NCI-H82 (cell line): Measurements from ENCODE around the gene NUP43.
A peak's percentile ranks its signal among the peaks of the same experiment; 100 is the strongest.
"Not testable (repeated sequence)": the region's sequence is repeated elsewhere in the genome, so short reads cannot be mapped to it uniquely, and the experiment has no call there.

Experiments used
- DNase-seq: peaks from one replicate; lab custom pipeline; 2025; lab: John Stamatoyannopoulos, UW

Gene NUP43

DNA sequence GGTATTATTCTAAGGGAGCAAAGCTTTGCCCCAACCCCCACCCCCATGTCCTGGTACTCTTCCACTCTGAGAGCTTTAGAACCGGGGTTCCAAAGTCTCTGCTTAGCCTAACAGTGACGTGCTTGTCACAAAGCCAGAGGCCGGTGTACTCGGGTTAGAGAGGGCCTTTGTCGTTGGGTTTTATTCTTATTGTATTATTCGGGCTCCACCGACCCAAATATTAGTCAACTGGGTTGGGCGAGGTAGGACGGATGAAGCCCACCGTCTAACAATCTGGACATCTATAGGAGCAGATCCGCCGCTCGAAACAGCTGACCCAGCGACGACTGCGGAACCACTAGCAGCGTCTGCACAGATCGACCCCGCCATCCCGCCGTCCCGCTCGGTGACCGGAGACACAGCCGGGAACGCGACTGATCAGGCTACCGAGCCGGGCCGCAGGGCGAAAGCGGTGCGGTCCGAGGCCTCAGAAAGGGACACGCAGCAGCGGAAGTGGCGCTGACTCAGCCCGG, 2.8 kb upstream of the NUP43 start:
- DNase-seq, result not testable (repeated sequence)

DNA sequence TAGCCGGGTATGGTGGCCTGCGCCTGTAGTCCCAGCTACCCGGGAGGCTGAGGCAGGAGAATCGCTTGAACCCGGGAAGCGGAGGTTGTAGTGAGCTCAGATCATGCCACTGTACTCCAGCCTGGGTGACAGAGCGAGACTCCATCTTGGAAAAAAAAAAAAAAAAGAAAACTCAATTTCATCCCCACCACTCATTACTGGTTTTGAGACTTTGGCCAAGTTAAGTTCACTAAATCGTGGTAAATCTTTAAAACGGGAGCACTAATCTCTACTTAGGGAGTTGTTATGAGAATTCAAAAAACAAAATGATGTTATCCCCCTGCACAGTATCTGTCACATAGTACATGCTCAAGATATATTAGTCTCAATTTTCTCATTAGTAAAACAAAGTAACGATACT, 1.1 kb downstream of the NUP43 start:
- not testable (repeated sequence) for DNase-seq

DNA sequence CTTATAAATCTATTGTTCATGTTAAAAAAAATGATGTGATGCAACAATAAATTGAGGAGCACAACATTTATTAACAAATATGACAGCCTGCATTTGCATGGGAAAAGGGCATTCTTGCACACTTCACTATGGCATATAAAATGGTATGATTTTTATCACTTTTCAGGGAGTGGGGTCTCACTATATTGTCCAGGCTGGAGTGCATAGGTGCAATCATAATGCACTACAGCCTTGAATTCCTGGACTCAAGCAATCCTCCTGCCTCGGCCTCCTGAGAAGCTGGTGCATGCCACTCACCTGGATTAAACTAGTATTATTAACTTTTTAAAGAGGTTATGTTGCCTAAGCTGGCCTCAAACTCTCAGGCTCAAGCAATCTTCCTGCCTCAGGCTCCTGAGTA, 11.4 kb downstream of the NUP43 start:
- DNase-seq, result no peak

DNA sequence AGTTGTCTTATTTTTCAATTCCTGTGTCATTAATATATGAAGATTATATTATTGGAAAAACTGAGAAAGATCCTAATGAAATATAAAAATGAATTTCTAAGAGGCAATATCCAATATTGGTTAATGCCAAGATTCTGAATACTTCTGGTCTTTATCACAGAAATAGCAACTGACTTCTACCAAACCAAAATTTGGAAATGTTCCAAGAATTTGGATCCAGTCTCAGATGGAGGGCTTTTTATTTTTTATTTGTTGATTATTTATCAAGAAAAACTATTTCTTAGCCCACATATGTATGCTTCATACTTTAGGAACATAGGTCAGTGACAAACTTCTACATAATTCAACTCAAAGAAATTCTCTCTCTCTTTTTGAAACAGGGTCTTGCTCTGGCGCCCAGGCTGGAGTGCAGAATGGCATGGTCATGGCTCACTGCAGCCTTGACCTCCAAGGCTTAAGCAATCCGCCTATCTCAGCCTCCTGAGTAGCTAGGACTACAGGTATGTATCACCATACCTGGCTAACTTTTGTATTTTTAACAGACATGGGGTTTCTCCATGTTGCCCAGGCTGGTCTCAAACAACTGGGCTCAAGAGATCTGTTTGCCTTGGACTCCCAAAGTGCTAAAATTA, 13.1 kb downstream of the NUP43 start:
- no peak for DNase-seq

DNA sequence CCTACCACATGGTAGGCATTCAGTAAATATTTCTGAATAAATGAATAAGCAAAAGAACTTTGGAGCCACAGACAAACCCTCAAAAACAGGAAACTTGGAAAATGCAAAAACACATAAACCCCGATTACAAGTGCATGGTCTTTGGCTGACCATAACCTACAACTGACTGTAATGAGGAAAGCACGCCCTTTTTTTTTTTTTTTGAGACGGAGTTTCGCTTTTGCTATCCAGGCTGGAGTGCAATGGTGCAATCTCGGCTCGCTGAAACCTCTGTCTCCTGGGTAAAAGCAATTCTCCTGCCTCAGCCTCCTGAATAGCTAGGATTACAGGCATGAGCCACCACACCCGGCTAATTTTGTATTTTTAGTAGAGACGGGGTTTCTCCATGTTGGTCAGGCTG, 16.5 kb downstream of the NUP43 start:
- DNase-seq, result no peak

DNA sequence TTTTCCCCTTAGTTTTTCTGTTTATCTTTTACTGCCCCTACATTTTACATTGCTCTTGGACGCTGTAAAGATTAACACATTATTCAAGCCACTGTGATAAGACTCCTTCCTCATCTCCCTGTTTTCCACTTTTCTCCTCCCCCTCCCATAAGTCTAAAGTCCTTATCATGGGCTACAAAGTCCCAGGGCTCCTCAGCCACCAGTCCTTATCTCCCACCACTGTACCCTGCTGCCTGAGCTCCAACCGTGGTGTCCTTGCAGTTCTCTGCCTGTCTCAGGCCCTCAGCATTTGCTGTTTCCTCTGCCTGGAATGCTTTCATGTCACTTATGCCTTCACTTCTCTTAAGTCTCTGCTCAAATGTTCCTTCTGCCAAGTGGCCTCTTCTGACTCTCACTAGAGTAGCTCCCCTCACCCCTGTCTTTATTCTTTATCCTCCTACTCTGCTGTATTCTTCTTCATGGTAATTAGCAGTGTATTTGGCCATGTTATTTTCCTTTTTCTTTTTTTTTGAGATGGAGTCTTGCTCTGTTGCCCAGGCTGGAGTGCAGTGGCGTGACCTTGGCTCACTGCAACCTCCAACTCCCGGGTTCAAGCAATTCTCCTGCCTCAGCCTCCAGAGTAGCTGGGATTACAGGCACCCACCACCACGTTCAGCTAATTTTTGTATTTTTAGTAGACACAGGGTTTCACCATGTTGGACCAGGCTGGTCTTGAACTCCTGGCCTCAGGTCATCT, 17.7 kb downstream of the NUP43 start:
- no peak for DNase-seq

DNA sequence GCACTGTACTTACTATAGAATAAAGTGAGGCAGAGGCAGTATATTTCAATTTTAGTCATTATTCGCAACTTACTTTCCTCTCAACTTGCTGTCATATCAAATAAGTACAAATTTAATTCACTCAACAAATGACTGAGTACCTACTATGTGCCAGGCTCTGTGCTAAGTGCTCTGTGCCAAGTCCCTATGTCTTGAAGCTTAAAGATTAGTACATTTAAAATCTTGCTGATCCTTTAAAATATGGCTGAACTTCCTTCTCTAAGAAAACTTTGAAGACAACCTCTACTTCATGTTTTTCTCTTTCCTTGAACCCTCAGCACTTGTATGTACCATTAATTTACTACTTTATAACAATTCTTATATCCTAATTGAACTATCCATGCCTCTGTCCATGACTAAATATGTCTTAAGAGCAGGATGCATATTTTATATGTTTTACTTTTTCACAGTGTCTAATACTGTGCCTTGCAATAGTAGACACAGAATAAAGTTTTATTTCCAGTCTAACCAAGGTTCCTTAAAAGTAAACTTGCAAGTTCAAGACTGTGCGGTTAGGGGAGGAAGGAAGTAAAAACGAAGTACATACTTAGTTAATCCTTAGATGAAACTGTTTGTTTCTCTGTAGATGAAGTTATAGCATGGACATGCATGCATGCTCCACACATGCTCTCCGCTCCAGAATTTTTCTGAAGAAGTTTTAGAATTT, 18.4 kb downstream of the NUP43 start:
- no peak for DNase-seq

DNA sequence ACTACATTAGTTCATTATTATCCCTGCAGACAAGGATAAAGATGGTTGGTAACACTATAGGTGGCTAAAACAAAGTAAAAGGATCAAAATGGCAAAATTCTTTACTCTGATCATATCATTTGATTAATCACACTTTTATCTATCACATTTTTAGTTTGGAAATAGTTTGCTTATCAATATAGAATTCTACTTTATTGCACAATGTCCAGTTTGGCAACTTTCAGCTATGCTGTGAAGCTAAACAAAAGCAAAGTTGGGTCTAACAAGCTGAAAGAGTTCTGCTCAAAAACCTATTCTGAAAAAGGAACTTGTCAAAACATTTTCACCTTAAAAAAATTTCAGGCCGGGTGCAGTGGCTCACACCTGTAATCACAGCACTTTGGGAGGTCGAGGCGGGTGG, 20.5 kb downstream of the NUP43 start:
- no peak for DNase-seq

DNA sequence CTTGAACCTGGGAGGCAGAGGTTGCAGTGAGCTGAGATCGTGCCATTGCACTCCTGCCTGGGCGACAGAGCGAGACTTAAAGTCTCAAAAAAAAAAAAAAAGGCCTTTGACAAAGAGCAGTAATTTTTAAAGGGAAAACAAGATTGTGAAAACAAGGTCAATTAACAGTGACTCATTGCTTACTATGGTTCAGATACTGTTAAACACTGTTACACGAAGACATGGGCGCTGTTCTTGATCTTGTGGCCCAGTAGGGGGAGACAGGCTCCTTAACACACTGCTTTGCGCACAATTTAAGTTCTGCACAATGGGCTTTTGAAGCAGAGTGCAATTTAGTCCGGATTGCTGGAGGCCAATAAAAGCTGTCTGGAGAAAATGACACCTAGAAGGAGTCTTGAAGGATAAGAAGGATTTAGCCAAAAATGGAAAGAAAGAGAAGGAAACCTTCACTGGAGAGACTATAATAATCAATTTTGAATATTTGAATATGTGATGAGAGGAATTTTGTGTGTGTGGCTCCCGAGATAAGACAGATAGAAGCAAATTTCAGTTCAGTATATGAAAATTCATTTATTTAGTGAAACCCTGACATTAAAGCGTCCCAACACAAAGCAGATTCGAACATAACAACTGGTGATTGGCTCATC, 22.4 kb downstream of the NUP43 start:
- DNase-seq, result peak; percentile 66

DNA sequence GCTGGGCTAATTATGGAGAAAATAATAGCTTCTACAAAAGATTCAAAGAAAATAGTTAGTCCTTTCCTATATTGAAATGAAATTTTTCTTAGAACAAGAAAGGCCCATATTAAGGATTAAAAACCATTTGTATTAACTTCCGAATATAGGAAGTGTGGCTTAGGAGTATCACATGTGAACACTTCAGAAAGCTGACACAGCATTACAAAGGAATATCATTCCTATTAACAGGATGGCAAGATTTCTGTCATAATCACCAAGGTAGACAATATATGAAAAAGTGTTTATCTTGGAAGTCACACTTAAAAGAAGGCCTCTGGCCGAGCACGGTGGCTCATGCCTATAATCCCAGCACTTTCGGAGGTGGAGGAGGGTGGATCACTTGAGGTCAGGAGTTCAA, 23.1 kb downstream of the NUP43 start:
- DNase-seq, result no peak

DNA sequence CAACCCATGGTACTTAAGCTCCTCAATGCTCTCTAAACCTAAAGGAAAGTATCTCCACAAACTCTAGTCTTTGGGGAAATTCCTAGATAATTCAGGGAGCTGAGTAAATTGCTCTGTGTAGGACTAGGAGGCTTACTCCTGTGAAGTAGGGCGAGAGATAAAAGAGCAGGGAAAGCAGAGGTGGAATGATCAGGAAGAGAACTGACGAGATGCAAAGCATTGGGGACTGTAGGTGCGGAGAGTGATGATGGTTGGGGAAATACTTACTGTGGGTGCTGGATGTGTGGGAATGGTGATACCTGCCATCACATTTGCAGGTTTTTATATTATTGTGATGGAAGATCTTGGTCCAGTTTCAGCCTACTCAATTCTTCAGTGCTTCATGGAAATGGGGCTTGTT, 26.8 kb downstream of the NUP43 start:
- no peak for DNase-seq

DNA sequence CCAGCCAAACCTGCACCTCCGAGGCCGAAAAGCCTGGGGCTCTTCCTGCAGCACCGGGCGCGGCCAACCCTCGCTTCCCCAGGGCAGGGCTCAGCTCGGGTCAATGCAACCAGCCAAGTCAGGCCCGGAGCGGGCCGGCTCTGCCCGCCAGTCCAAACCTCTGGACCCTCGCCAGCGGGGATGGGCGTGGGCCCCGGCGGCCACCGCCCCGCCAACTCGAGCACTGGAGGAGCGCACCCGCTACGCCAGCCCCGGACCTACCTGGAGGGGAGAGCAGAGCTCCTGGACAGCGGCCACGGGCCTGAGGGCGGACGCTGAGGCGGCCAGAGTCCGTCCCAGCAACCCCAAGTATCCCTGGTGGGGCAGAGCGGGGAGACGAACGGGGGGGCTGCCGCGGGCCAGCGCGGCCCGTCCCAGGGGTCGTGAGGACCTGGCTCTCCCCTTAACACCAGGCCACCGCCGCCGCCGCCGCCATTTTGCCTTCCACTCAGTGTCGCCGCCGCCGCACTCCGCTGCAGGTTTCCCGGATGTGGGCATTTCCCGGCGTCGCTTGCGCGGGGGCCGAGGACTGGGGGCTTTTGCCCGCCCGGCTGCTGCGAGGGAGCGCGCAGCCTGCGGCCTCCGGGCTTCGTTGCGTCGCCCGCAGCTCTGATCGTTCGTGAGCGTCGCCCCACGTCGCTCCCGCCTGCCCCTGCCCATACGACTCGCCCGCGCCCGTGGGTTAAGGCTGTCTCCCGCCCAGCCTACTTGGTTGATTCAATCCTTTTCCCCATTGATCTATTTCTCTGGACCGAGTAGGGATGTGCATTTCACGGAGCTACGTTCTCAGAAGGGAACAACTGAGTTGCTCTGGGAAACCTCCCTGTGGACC, 28.5 kb downstream of the NUP43 start, which contains the start of gene LATS1:
Gene LATS1 (minus strand): TSS at position 514 of the 871 bp plus-strand sequence. CDS start 15,975 bp downstream, outside the sequence.
- DNase-seq, result peak; percentile 91

DNA sequence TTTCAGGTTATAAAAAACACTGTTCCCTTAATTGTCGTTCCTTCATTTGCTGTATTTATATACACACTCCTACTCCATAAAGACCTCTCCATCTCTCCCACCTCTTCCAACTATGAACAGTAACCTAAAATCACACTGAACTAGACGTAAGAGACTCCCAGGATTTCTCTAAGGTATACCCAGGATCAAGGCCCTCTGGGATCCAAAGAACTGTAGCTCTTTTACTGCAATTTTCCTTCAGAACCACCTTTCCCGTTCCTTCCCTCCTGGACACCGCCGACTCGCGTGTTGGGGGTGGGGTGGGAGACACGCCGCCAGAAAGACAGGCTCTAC, 29.1 kb downstream of the NUP43 start:
- no peak for DNase-seq

DNA sequence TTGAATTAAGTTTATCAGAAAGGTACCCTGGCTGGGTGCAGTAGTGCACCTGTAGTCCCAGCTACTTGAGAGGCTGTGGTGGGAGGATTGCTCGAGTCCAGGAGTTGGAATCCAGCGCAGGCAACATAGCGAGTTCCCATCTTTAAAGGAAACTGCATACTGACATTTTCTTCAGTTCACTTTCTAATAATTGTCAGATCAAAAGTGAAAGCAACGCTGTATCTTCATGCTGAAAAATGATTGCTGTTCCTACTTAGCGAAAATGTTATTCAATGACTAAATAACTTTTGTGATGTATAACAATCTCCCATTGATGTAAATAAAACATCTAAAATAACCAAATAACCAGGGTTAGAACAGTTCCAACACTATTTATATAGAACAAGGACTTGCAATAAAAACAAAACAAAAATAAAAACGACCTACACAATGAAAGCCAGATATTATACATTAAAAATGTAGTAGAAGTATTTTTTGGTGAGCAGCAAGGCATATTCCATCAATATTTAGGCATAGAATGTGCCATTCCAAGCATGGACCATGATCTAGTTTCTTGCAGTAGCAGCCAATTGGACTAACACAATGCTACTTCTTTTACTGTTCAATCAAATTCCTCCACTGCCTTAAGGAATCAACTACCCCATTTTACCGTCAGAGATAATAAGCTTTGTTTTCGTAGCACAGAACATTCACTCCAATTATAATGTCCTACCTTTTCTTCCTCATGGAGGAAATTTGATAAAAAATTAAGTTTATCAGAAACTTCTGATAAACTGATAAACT, 30.0 kb downstream of the NUP43 start:
- DNase-seq, result peak; percentile 13

DNA sequence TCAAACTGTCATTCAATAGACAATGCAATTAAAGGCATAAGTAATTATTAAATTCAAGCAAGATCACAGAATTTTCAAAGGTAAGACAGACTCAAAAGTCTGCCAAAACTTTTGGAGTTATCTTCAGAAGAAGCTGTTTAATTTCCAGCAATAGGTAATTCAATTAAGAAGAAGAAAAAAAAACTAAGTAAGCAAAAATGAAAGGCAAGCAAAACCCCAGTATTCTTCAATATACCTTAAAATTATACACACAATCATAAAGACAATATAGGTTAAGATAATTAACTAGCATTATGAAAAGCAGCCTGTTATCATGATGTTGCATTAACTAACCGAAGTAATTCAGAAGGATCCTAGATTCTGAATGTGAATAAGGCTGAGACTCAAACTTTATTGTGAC, 31.9 kb downstream of the NUP43 start:
- DNase-seq, result no peak

DNA sequence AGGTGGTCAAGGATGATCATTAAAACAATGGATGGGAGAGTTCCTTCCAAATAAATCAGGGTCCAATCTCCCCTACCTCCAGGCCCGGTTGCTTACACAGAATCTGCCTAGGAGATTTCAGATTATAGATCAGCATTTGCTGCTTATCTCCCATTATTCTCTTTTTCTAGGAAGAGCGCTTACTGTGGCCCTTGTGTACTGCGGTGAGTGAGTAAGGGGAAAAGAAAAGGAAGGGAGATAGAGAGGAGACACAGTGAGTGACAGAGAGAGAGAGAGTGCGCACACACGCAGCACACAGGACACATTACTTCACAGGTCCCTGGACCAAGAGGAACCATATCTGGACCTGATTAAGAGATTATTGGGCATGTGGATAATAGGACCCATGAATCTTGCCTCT, 34.6 kb downstream of the NUP43 start:
- DNase-seq, result no peak

DNA sequence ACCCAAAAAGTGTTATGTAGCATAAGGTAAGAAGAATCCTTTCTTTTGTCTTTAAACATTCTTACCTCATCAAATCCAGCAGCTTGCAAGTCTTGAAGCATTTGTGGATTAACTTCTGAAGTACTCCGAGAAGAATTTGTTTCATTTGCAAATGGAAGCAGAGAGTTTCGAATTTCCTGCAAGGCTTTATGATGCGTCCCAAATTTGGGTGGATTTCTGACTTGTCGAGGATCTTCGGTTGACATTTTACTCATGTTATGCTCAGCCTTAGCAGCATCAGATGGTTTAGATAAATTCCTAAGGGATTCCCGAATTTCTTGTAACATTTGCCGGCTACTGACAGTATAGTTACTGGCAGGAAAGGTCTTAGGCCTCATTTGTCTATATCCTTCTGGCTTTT, 44.6 kb downstream of the NUP43 start:
- DNase-seq, result no peak

DNA sequence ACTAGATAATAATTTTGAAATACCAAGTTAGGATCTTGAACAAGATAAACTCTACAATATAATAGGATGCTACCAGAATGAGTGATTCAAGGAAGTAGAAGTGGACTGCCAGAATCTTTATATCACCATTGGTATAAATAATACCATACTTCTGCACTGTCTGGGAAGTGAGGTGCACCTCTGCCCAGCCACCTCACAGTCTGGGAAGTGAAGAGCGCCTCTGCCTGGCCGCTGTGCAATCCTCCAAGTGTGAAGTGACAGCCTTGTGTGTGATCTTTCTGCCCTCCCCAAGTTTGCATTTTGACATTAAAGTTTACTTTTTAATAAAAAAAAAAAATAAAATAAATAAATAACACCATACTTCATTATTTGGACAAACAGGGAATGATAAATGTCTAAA, 47.2 kb downstream of the NUP43 start:
- DNase-seq, result peak; percentile 22

DNA sequence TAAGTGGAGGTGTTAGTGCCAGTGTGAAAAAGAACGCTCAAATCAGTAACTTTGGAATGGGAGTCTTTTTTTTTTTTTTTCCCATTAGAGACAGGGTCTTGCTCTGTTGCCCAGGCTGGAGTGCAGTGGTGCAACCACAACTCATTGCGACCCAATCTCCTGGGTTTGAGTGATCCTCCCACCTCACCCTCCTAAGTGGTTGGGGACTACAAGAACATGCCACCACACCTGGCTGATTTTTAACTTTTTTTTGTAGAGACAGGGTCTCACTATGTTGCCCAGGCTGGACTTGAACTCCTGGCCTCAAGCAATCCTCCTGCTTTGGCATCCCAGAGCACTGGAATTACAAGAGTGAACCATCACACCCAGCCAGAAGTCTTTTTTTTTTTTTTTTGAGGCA, 48.2 kb downstream of the NUP43 start:
- no peak for DNase-seq

DNA sequence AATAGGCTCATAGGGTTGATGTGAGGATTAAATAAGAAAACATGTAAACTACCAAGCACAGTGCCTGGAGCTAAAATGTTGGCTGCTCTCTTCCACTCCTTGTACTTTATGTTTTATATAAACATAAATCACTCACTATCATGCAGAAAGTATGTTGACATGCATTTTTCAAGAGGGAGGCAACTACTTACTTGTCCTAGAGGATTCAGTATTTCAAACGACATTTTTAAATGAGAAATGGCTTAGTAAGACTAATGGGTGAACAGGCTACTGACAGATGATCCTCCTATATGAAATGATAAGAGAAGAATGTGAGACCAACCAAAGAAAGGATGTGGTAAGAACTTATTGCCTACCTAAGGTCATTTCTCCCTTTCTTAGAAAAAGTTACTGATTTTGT, 49.4 kb downstream of the NUP43 start:
- no peak for DNase-seq

DNA sequence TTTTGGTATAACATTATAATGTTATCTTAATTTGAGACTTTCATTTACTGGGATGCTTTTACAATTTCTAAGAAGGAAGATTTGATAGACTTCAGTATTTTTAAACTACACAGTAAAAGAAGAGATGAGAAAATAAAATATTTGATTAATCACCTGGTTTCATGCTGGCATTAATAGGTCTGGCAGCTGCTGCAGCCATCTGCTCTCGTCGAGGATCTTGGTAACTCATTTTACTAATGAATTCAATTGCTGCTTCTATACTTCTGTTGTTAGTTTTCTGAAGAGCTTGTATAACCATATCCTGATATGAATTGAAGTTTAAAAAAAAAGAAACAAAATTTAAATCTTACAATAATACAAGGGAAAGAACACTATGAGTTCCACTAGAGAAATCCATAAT, 51.4 kb downstream of the NUP43 start:
- DNase-seq, result peak; percentile 88
